HG02870 (cell line): ENCODE measurements around the gene PROM1.

Source experiments
- ATAC-seq: cut with Tn5 transposase; IDR thresholded peaks from one replicate; pipeline ENCODE4 v1.9.1; 2021; ENCODE audit warnings: mild to moderate bottlenecking, moderate library complexity; ENCODE audit not compliant: unreplicated experiment

PROM1 gene

GRCh38 chr4:16029886-16030285 is 53.9 kb downstream of the PROM1 start:
- ATAC-seq = no peak

GRCh38 chr4:16029262-16029661 is 54.6 kb downstream of the PROM1 start:
- ATAC-seq = no peak

- no peak for ATAC-seq
Observed at GRCh38 chr4:16027626-16028025, 56.2 kb downstream of the PROM1 start.

GRCh38 chr4:16027114-16027513 is 56.7 kb downstream of the PROM1 start:
- no peak for ATAC-seq

GRCh38 chr4:16026160-16026761 is 57.6 kb downstream of the PROM1 start:
- ATAC-seq = no peak

GRCh38 chr4:16025268-16025667 is 58.6 kb downstream of the PROM1 start:
- ATAC-seq = no peak

GRCh38 chr4:16023776-16024408 is 59.9 kb downstream of the PROM1 start:
- no peak for ATAC-seq

- ATAC-seq = no peak
Observed at GRCh38 chr4:16021804-16022560, 61.8 kb downstream of the PROM1 start.

- ATAC-seq = no peak
Observed at GRCh38 chr4:16019649-16020048, 64.2 kb downstream of the PROM1 start.

- no peak for ATAC-seq
Observed at GRCh38 chr4:16018841-16019240, 65.0 kb downstream of the PROM1 start.

GRCh38 chr4:16018061-16018676 is 65.7 kb downstream of the PROM1 start:
- ATAC-seq = no peak

GRCh38 chr4:16016536-16016935 is 67.3 kb downstream of the PROM1 start:
- ATAC-seq = no peak

- ATAC-seq = no peak
Observed at GRCh38 chr4:16011173-16011572, 72.7 kb downstream of the PROM1 start.

GRCh38 chr4:16009153-16009552 is 74.7 kb downstream of the PROM1 start:
- ATAC-seq = no peak

- no peak for ATAC-seq
Observed at GRCh38 chr4:16007471-16008095, 76.2 kb downstream of the PROM1 start.

GRCh38 chr4:16006771-16007446 is 76.9 kb downstream of the PROM1 start:
- ATAC-seq = no peak

GRCh38 chr4:16005676-16006075 is 78.1 kb downstream of the PROM1 start:
- no peak for ATAC-seq

- ATAC-seq = peak; percentile 93
Observed at GRCh38 chr4:16001484-16001858, 82.4 kb downstream of the PROM1 start.

GRCh38 chr4:16000708-16001483 is 82.9 kb downstream of the PROM1 start:
- ATAC-seq = no peak

GRCh38 chr4:15996773-15997172 is 87.0 kb downstream of the PROM1 start:
- peak; percentile 56 for ATAC-seq
